KMS-11 (cell line): ENCODE results near the gene DND1.

Experiments used
- H2AFZ ChIP-seq: fragments of 200-600 bp; sonication (generic); 2 replicates; pipeline ENCODE4 v1.6.1; 2016; ENCODE audit warnings: antibody characterized with exemption, mixed run types, low read depth
- H3K27ac ChIP-seq: fragments of 200-600 bp; sonication (generic); 2 replicates; pipeline ENCODE4 v1.6.1; 2016; ENCODE audit warnings: mild to moderate bottlenecking, mixed run types
- H3K27me3 ChIP-seq: fragments of 200-600 bp; sonication (generic); 2 replicates; pipeline ENCODE4 v1.6.1; 2017; ENCODE audit warnings: mild to moderate bottlenecking, low read depth, mixed run types, moderate library complexity; ENCODE audit not compliant: insufficient read depth
- H3K36me3 ChIP-seq: fragments of 200-600 bp; sonication (generic); 2 replicates; pipeline ENCODE4 v1.6.1; 2017; ENCODE audit warnings: mild to moderate bottlenecking, mixed run types; ENCODE audit not compliant: insufficient read depth
- H3K4me1 ChIP-seq: fragments of 200-600 bp; sonication (generic); 2 replicates; pipeline ENCODE4 v1.6.1; 2016; ENCODE audit warnings: mild to moderate bottlenecking, low read depth, mixed run types; ENCODE audit not compliant: poor library complexity, severe bottlenecking
- H3K4me2 ChIP-seq: fragments of 200-600 bp; sonication (generic); 2 replicates; pipeline ENCODE4 v1.7.0; 2016; ENCODE audit warnings: mild to moderate bottlenecking, mixed run types
- H3K4me3 ChIP-seq: fragments of 200-600 bp; sonication (generic); IDR thresholded peaks from 2 replicates; pipeline ENCODE4 v1.6.1; 2017; ENCODE audit warnings: low read depth, low read length, mixed read lengths; ENCODE audit not compliant: insufficient read depth
- H3K79me2 ChIP-seq: fragments of 200-600 bp; sonication (generic); 2 replicates; pipeline ENCODE4 v1.6.1; 2016; ENCODE audit warnings: low read depth, mixed run types; ENCODE audit not compliant: insufficient read depth
- H3K9ac ChIP-seq: fragments of 200-600 bp; sonication (generic); 2 replicates; pipeline ENCODE4 v1.6.1; 2016; ENCODE audit warnings: mild to moderate bottlenecking, mixed run types
- H4K20me1 ChIP-seq: fragments of 200-600 bp; sonication (generic); 2 replicates; pipeline ENCODE4 v1.6.1; 2016; ENCODE audit warnings: mild to moderate bottlenecking, mixed run types; ENCODE audit not compliant: insufficient read depth
- CTCF ChIP-seq: fragments of 200-600 bp; sonication (generic); conservative IDR thresholded peaks from 2 replicates; pipeline ENCODE4 v1.6.1; 2017; ENCODE audit warnings: low read depth, mild to moderate bottlenecking, antibody characterized with exemption, low read length, moderate library complexity, mixed read lengths

DND1 gene

GRCh38 chr5:140622301-140622700 is 51.1 kb downstream of the DND1 start:
- no peaks in the 10 kb centered on the region for H3K27me3 ChIP-seq
- H3K4me2 ChIP-seq, result no peak overlapping the region
- H3K4me1 ChIP-seq, result no peaks in the 10 kb centered on the region
- no peaks in the 10 kb centered on the region for H3K79me2 ChIP-seq
- H2AFZ ChIP-seq, result no peak overlapping the region
- H3K36me3 ChIP-seq, result no peaks in the 10 kb centered on the region
- H3K9ac ChIP-seq, result no peak overlapping the region
- H3K4me3 ChIP-seq, result no peak overlapping the region
- TF ChIP-seq CTCF, result no peak
- H4K20me1 ChIP-seq, result no peaks in the 10 kb centered on the region
- H3K27ac ChIP-seq, result no peak overlapping the region
